ENCODE data around the gene KATNB1. TPM values are rescaled to one million over a fixed set of nuclear protein-coding genes. Genes with fewer than 3 reads are reported as not detected.

The KATNB1 gene
- total RNA-seq, 1 experiment from 2014 or later = 32.2 TPM

- no peak for TF ChIP-seq SRF (IDR thresholded peaks at IDR 0.05; ENCODE audit: low read depth)
Observed at GRCh38 chr16:57784334-57784733, 48.8 kb downstream of the KATNB1 start (continued).

- Histone ChIP-seq H2AFZ (ENCODE audit: low read depth, low read length, poor library complexity, severe bottlenecking) (no peak overlapping the region), H3K4me1 (ENCODE audit: control insufficient read depth in 1 of 2, insufficient read depth in 2 of 2, low read length in 2 of 2) (peaks cover 0 to 12% of the 10 kb centered on the region in 2 experiments; a peak in 1 of 4 replicates), H3K9me3 (ENCODE audit: control insufficient read depth in 1 of 2, insufficient read depth in 1 of 2, low read depth in 1 of 2, low read length in 2 of 2) (no peaks in the 10 kb centered on the region), H3K36me3 (ENCODE audit: control insufficient read depth in 1 of 2, insufficient read depth in 2 of 2, low read length in 2 of 2) (no peaks in the 10 kb centered on the region), H3K4me2 (ENCODE audit: low read length) (no peak overlapping the region), H3K27ac (ENCODE audit: low read depth, low read length) (no peak overlapping the region), H3K27me3 (ENCODE audit: insufficient read depth, low read length) (no peaks in the 10 kb centered on the region), H3K79me2 (ENCODE audit: insufficient read depth, low read length) (no peaks in the 10 kb centered on the region), H3K9ac (ENCODE audit: low read length) (no peak overlapping the region), H3K4me3 (replicated peaks in 1 of 2; ENCODE audit: low read depth in 1 of 2, low read length in 2 of 2) (no peak overlapping the region), H3K9me2 (ENCODE audit: insufficient read depth) (no peaks in the 10 kb centered on the region), H4K20me1 (ENCODE audit: insufficient read depth) (no peaks in the 10 kb centered on the region)
- TF ChIP-seq POLR2A (IDR thresholded peaks at IDR 0.05; ENCODE audit: borderline replicate concordance, extremely low read depth, insufficient read depth, insufficient read length) = no peak
- TF ChIP-seq CEBPB (IDR thresholded peaks at IDR 0.05; ENCODE audit: low read depth) = no peak
- TF ChIP-seq SP1 (IDR thresholded peaks at IDR 0.05; ENCODE audit: low read depth) = no peak
- no peak for TF ChIP-seq TCF7L2 (IDR thresholded peaks at IDR 0.05; ENCODE audit: borderline replicate concordance, extremely low read depth, insufficient read depth, insufficient read length)
- no peak for TF ChIP-seq ZBTB33 (IDR thresholded peaks at IDR 0.05; ENCODE audit: extremely low read depth, insufficient replicate concordance, low read length)
- no peak for TF ChIP-seq REST (IDR thresholded peaks at IDR 0.05; ENCODE audit: low read depth)
- TF ChIP-seq SRF (IDR thresholded peaks at IDR 0.05; ENCODE audit: low read depth) = no peak
- TF ChIP-seq MAX (IDR thresholded peaks at IDR 0.05) = no peak
- TF ChIP-seq ZFX (IDR thresholded peaks at IDR 0.05) = no peak
- no peak for TF ChIP-seq YY1 (IDR thresholded peaks at IDR 0.05; ENCODE audit: extremely low read depth, insufficient replicate concordance, low read depth, low read length)
- no peak for TF ChIP-seq JUND (IDR thresholded peaks at IDR 0.05)
- no peak for TF ChIP-seq EGR1 (IDR thresholded peaks at IDR 0.05; ENCODE audit: low read depth)
- TF ChIP-seq ATF3 (IDR thresholded peaks at IDR 0.05) = no peak
- no peak for TF ChIP-seq FOSL1 (IDR thresholded peaks at IDR 0.05; ENCODE audit: low read depth)
- no peak for ATAC-seq
- intact Hi-C loops (cut with micrococcal nuclease) = no loop called here
- RAD21 ChIA-PET (ENCODE audit: low non-redundant PET in 1 of 2, low total read pairs in 2 of 2, uncharacterized antibody in 2 of 2, unreplicated experiment in 2 of 2) = no interaction called here
- CTCF ChIA-PET = no interaction called here
- POLR2A ChIA-PET = no interaction called here
- no peak for DNase-seq (ENCODE audit: low read depth, low spot score)
- BruUV-seq (replicated peaks) = no TSS peak
Observed at GRCh38 chr16:57785385-57785784, 49.8 kb downstream of the KATNB1 start.
